ENCODE results near the gene KIR3DL3.

DNA sequence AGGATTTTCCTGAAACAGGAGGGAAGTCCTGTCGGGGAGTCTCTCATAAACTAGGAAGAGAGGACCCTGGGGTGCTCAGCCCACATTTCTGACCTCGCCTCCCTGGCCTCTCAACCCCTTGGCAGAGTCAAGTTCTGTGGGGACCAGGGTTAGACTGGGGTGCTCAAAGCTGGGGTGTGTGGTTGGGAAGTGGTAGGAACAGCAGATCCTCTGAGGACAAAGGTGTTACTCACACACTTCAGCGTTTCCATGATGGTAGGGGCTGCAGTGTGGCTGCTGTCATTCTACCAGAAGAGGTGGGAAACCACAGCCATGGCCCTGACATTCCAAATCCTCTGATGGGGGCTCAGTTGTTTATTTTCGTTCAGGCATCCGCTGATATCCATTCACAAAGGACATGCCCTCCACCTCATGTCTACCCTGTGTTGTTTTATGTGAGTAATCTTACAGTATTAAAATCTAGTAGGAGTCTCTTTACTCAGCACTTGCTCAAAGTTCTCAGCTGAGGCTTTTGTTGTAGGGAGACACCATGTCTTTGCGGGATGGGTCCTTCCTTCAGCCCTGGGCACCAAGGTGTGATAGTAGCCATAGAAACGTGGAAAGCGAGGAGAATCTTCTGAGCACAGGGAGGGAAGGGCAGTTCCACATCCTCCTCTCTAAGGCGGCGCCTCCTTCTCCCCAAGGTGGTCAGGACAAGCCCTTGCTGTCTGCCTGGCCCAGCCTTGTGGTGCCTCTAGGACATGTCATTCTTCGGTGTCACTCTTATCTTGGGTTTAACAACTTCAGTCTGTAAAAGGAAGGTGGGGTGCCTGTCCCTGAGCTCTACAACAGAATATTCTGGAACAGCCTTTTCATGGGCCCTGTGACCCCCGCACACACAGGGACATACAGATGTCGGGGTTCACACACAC lies 15.6 kb downstream of the KIR3DL3 start:
- TF ChIP-seq GATA3 (IDR thresholded peaks at IDR 0.05; ENCODE audit: low read depth, low read length) = no peak
- no peak for TF ChIP-seq GATA2 (IDR thresholded peaks at IDR 0.05; ENCODE audit: low read depth, low read length)

Data from SH-SY5Y (cell line).